ENCODE measurements around the gene ZNF232. TPM values are rescaled to one million over a fixed set of nuclear protein-coding genes. Genes with fewer than 3 reads are reported as not detected.
"Not testable (repeated sequence)": the region's sequence is repeated elsewhere in the genome, so short reads cannot be mapped to it uniquely, and the experiment has no call there.

Gene ZNF232
- polyA plus RNA-seq, 1 of the 3 experiments (the other 2 are of a cell fraction), result 3.4 TPM

DNA sequence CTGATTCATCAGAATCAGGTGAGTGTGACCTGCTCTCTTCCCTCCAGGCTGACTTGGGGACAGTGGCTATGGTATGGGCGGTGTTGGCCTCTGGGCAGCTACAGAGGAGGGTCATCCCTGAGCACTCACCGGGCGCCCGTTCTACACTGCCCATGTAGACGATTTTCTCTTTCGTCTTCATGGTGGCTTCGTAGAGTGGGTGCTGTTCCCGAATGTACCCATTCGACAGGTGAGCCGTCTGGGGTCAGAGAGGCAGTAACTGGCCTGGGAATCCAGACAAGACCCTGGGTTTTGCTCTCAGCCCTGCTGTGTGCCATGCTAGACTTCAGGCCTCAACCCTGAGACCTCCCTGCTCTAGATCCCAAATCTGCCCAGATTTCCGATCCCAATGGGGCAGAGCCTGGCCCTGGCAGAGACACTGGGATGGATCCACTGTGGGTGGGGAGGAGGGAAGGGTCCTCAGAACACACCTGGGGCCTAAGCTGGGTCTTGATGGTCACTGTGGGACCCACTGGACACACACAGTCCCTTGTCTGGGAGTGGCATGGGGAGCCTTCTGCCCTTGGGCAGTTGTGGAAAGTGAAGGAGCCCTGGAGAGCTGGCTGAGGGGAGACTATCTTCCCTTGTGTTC, 17.3 kb upstream of the ZNF232 start (continued):
- no peak for TF ChIP-seq TAF1 (IDR thresholded peaks at IDR 0.05; ENCODE audit: borderline replicate concordance, low read depth, low read length)
- no peak for TF ChIP-seq TCF12 (IDR thresholded peaks at IDR 0.05)

DNA sequence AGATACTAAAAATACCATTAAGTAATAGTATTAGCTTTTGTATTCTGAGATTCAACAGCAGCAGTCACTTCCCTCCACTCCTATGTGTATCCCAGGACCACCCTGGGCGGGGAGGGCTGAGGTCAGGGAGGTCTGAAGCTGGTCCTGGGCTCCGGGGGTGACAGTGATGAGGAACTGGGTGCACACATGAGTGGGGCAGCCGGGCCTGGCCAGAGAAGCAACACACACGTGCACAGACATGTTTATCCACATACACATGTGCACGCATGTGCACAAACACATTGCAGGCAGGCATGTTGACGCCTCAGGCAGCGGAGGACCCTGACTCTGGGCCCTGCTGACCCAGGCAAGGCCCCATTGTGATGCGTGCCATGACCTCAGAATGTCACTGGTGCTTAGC, 16.7 kb upstream of the ZNF232 start:
- 26% methylated on average over 7 of the region's 8 CpGs for WGBS (ENCODE audit: low lambda C conversion rate)
- H3K27me3 ChIP-seq (ENCODE audit: insufficient read depth); H3K27ac ChIP-seq (ENCODE audit: low read depth in 2 of 2, low read length in 1 of 2); H3K79me2 ChIP-seq (ENCODE audit: insufficient read depth); H2AFZ ChIP-seq (ENCODE audit: low read depth); H3K4me1 ChIP-seq (ENCODE audit: control insufficient read depth in 1 of 2, insufficient read depth in 2 of 2, low read depth in 1 of 2, low read length in 1 of 2); H3K9me3 ChIP-seq; H3K9me2 ChIP-seq; DNase-seq; H4K20me1 ChIP-seq (ENCODE audit: insufficient read depth); H3K4me3 ChIP-seq (ENCODE audit: low read depth in 2 of 2, low read length in 1 of 2); H3K4me2 ChIP-seq; H3F3A ChIP-seq (replicated peaks; ENCODE audit: insufficient read depth); POLR2A ChIA-PET; CTCF ChIA-PET; H3K9ac ChIP-seq; H3K36me3 ChIP-seq (replicated peaks in 1 of 2; ENCODE audit: control insufficient read depth in 1 of 2, insufficient read depth in 2 of 2, low read length in 1 of 2): not testable (repeated sequence)

DNA sequence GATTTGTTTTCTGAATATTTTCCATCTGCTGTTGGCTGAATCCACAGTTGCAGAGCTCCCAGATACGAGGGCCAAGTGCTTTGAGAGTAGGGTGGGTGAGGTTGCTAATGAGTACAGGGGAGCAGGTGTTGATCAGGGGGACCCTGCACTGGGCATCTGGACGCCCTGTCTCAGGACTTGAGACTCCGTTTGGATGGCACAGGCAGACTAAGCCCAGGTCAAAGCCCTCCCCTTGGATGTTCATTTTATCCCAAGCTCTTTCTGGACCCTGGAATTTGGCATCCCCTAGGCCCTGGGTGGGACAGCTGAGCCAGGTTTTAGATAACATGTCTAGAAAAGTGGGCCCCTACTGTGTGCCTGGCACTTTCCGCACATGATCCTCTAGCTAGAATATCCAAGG, 16.2 kb upstream of the ZNF232 start:
- peaks cover 3% of the 10 kb centered on the region; the same call in 1 of the 2 replicates for H3K27me3 ChIP-seq (ENCODE audit: insufficient read depth)
- CTCF ChIA-PET, result no interaction called here
- 39% methylated on average over 4 of the region's 4 CpGs for WGBS (ENCODE audit: low lambda C conversion rate)
- no peaks in the 10 kb centered on the region for H3K9me2 ChIP-seq
- no peak overlapping the region for H2AFZ ChIP-seq (ENCODE audit: low read depth)
- TF ChIP-seq RXRA (IDR thresholded peaks at IDR 0.05; ENCODE audit: borderline replicate concordance, low read depth) (no peak), JUND (IDR thresholded peaks at IDR 0.05) (no peak), GATA2 (CRISPR knock-in tag; IDR thresholded peaks at IDR 0.05) (no peak)
- TF ChIP-seq, protein P1, sequence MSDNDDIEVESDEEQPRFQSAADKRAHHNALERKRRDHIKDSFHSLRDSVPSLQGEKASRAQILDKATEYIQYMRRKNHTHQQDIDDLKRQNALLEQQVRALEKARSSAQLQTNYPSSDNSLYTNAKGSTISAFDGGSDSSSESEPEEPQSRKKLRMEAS (IDR thresholded peaks at IDR 0.05; ENCODE audit: low read depth), result no peak
- H3K9ac ChIP-seq, result no peak overlapping the region
- H4K20me1 ChIP-seq (ENCODE audit: insufficient read depth), result no peaks in the 10 kb centered on the region
- H3F3A ChIP-seq (replicated peaks; ENCODE audit: insufficient read depth), result no peaks in the 10 kb centered on the region
- H3K4me3 ChIP-seq (ENCODE audit: low read depth in 2 of 2, low read length in 1 of 2), result no peak overlapping the region
- no peaks in the 10 kb centered on the region for H3K36me3 ChIP-seq (replicated peaks in 1 of 2; ENCODE audit: control insufficient read depth in 1 of 2, insufficient read depth in 2 of 2, low read length in 1 of 2)
- H3K4me2 ChIP-seq, result no peak overlapping the region
- no peak for DNase-seq
- POLR2A ChIA-PET, result no interaction called here
- no peaks in the 10 kb centered on the region for H3K9me3 ChIP-seq
- H3K4me1 ChIP-seq (ENCODE audit: control insufficient read depth in 1 of 2, insufficient read depth in 2 of 2, low read depth in 1 of 2, low read length in 1 of 2), result no peaks in the 10 kb centered on the region; a peak in 1 of 4 replicates
- H3K27ac ChIP-seq (ENCODE audit: low read depth in 2 of 2, low read length in 1 of 2), result no peak overlapping the region
- H3K79me2 ChIP-seq (ENCODE audit: insufficient read depth), result no peaks in the 10 kb centered on the region

DNA sequence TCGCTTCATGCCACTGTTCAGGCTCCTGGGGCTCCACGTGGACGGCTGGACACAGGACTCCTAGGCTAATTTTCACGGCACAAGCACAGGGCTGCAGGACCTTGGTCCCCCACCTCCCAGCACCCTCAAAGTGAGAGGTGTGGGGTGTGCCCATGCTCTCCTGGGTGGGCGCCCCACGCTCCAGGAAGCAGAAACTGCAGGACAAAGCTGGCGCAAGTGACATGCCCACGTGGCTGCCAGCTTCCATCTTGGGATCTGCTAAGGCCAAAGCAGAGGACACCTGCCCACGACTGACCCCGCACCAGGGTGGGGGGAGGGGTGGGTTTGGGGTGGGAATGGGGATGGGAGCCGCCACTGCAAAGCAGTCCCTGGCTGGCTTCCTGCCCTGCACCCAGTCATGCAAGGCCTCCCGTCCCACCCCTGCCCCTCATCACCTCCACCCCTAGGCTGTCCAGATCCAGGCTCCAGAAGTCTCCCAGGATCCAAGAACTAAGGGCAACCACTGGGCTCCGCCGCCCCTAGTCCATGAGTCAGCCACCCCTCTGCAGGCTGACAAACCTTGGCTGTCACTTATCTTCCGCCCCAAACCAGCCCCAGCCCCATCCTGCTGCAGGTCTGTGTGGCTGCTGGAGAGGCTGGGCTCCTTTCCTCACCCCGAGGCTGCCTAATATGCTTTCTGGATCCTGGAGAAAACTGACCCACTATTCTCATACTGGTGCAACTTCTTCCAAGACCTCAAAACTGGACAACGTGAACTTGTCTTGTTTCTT, 15.2 kb upstream of the ZNF232 start:
- CTCF ChIA-PET, result no interaction called here
- H3K27me3 ChIP-seq (ENCODE audit: insufficient read depth), result peaks cover 3% of the 10 kb centered on the region; the same call in 1 of the 2 replicates
- no peak overlapping the region for H3K4me3 ChIP-seq (ENCODE audit: low read depth in 2 of 2, low read length in 1 of 2)
- no peak overlapping the region for H3K27ac ChIP-seq (ENCODE audit: low read depth in 2 of 2, low read length in 1 of 2)
- no peaks in the 10 kb centered on the region; a peak in 1 of 4 replicates for H3K4me1 ChIP-seq (ENCODE audit: control insufficient read depth in 1 of 2, insufficient read depth in 2 of 2, low read depth in 1 of 2, low read length in 1 of 2)
- no peaks in the 10 kb centered on the region for H3K9me2 ChIP-seq
- H3K9me3 ChIP-seq, result no peaks in the 10 kb centered on the region
- no peak overlapping the region for H3K9ac ChIP-seq
- DNase-seq, result no peak
- no peak overlapping the region for H3K4me2 ChIP-seq
- no peaks in the 10 kb centered on the region for H3F3A ChIP-seq (replicated peaks; ENCODE audit: insufficient read depth)
- POLR2A ChIA-PET, result no interaction called here
- no peak overlapping the region for H2AFZ ChIP-seq (ENCODE audit: low read depth)
- no peaks in the 10 kb centered on the region for H4K20me1 ChIP-seq (ENCODE audit: insufficient read depth)
- H3K79me2 ChIP-seq (ENCODE audit: insufficient read depth), result no peaks in the 10 kb centered on the region
- WGBS (ENCODE audit: low lambda C conversion rate), result 57% methylated on average over 13 of the region's 17 CpGs
- H3K36me3 ChIP-seq (replicated peaks in 1 of 2; ENCODE audit: control insufficient read depth in 1 of 2, insufficient read depth in 2 of 2, low read length in 1 of 2), result no peaks in the 10 kb centered on the region
- TF ChIP-seq POLR2AphosphoS5 (IDR thresholded peaks at IDR 0.05; ENCODE audit: low read depth, low read length) (no peak), JUND (IDR thresholded peaks at IDR 0.05) (no peak), TEAD4 (IDR thresholded peaks at IDR 0.05; ENCODE audit: borderline replicate concordance, insufficient read depth) (no peak), GATA2 (CRISPR knock-in tag; IDR thresholded peaks at IDR 0.05) (no peak), TAF1 (IDR thresholded peaks at IDR 0.05; ENCODE audit: borderline replicate concordance, low read depth, low read length) (no peak), YY1 (IDR thresholded peaks at IDR 0.05; ENCODE audit: low read depth) (no peak), GABPA (IDR thresholded peaks at IDR 0.05; ENCODE audit: low read depth) (no peak), EP300 (IDR thresholded peaks at IDR 0.05; ENCODE audit: borderline replicate concordance in 1 of 2, low read depth in 1 of 2, low read length in 1 of 2) (no peak), MXI1 (IDR thresholded peaks at IDR 0.05; ENCODE audit: low read depth, low read length) (no peak), SIN3A (IDR thresholded peaks at IDR 0.05; ENCODE audit: borderline replicate concordance, low read depth, low read length) (no peak), NRF1 (IDR thresholded peaks at IDR 0.05; ENCODE audit: low read depth, low read length) (no peak), TCF12 (IDR thresholded peaks at IDR 0.05) (no peak)
- TF ChIP-seq, protein P2, sequence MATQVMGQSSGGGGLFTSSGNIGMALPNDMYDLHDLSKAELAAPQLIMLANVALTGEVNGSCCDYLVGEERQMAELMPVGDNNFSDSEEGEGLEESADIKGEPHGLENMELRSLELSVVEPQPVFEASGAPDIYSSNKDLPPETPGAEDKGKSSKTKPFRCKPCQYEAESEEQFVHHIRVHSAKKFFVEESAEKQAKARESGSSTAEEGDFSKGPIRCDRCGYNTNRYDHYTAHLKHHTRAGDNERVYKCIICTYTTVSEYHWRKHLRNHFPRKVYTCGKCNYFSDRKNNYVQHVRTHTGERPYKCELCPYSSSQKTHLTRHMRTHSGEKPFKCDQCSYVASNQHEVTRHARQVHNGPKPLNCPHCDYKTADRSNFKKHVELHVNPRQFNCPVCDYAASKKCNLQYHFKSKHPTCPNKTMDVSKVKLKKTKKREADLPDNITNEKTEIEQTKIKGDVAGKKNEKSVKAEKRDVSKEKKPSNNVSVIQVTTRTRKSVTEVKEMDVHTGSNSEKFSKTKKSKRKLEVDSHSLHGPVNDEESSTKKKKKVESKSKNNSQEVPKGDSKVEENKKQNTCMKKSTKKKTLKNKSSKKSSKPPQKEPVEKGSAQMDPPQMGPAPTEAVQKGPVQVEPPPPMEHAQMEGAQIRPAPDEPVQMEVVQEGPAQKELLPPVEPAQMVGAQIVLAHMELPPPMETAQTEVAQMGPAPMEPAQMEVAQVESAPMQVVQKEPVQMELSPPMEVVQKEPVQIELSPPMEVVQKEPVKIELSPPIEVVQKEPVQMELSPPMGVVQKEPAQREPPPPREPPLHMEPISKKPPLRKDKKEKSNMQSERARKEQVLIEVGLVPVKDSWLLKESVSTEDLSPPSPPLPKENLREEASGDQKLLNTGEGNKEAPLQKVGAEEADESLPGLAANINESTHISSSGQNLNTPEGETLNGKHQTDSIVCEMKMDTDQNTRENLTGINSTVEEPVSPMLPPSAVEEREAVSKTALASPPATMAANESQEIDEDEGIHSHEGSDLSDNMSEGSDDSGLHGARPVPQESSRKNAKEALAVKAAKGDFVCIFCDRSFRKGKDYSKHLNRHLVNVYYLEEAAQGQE (IDR thresholded peaks at IDR 0.05; ENCODE audit: low read depth, low read length), result no peak
